ENCODE data around the gene RPL29. TPM values are rescaled to one million over a fixed set of nuclear protein-coding genes. Genes with fewer than 3 reads are reported as not detected.

RPL29 gene
- total RNA-seq, 4 donors from 2014 or later: 1,428 to 2,708 (median 2,246) TPM

DNA sequence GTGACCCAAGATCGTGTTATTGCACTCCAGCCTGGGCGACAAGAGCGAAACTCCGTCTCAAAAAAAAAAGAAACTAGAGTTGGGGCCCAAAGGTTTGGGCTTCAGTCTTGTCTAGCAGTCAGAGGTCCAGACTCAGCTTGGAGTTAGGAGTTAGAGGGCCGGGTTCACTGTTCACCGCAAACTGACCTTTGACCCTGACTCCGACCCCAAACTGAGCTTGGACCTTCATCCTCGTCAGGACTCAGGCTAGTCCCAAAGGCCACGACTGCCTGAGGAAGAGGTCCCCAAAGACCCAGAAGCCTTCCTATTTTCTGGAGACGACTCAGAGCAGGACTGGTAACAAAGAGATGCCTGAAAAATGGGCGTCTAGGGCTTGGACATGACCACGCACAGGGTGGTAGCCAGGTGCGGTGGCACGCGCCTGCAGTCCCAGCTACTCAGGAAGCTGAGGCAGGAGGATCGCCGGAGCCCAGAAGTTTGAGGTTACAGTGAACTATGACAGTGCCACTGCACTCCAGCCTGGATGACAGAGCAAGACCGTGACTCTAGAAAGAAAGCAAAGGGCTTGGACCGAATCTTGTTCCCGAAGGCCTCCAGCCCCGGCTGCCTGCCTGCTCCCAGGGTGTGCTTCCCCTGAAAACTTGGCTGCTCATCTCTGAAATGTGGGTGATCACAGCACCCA is 22.8 kb upstream of the RPL29 start:
- H3K9me3 ChIP-seq: no peaks in the 10 kb centered on the region
- no peaks in the 10 kb centered on the region for H3K27me3 ChIP-seq
- H3K4me1 ChIP-seq: peaks cover 10% of the 10 kb centered on the region
- TF ChIP-seq EP300 (IDR thresholded peaks at IDR 0.05): no peak
- TF ChIP-seq CTCF (IDR thresholded peaks at IDR 0.05): no peak
- no peak for TF ChIP-seq POLR2AphosphoS5 (IDR thresholded peaks at IDR 0.05)
- TF ChIP-seq POLR2A (IDR thresholded peaks at IDR 0.05): no peak
- 93% methylated on average over 21 of the region's 21 CpGs for WGBS
- peak overlapping the region; percentile 50 for H3K27ac ChIP-seq
- DNase-seq (ENCODE audit: low spot score in 2 of 2): no peak
- H3K36me3 ChIP-seq: no peaks in the 10 kb centered on the region
- no peak overlapping the region for H3K4me3 ChIP-seq

DNA sequence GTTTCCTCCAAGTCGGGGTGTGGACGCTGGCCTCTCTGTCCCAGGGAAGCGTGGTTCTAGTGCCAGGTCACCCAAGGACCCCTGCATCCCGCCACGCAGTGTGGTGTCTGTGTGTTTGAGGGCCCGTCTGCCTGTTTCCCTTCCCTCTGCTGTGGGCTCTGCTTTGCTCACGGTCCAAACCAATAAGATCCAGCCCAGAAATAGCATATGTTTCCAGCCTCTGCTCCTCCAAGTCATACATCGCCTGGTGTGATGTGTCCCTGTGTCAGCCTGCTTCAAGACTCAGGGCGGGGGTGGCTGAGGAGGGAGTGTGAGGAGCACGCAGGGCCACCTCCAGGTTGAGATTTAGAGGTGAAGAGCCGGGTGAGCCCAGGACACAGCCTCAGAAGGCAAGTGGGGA is 21.9 kb upstream of the RPL29 start:
- no peaks in the 10 kb centered on the region for H3K36me3 ChIP-seq
- no peak overlapping the region for H3K27ac ChIP-seq
- no peak overlapping the region for H3K4me3 ChIP-seq
- 57% methylated on average over 5 of the region's 11 CpGs for WGBS
- no peak for DNase-seq (ENCODE audit: low spot score in 2 of 2)
- no peaks in the 10 kb centered on the region for H3K9me3 ChIP-seq
- H3K27me3 ChIP-seq: no peaks in the 10 kb centered on the region
- TF ChIP-seq POLR2AphosphoS5 (IDR thresholded peaks at IDR 0.05) (no peak), CTCF (IDR thresholded peaks at IDR 0.05) (no peak), EP300 (IDR thresholded peaks at IDR 0.05) (no peak), POLR2A (IDR thresholded peaks at IDR 0.05) (no peak)
- peaks cover 3% of the 10 kb centered on the region for H3K4me1 ChIP-seq

- Histone ChIP-seq H3K27me3 (no peaks in the 10 kb centered on the region), H3K4me3 (no peak overlapping the region), H3K36me3 (no peaks in the 10 kb centered on the region), H3K9me3 (no peaks in the 10 kb centered on the region), H3K27ac (no peak overlapping the region), H3K4me1 (no peaks in the 10 kb centered on the region)
- WGBS: 84% methylated on average over 8 of the region's 13 CpGs
- TF ChIP-seq POLR2AphosphoS5 (IDR thresholded peaks at IDR 0.05) (no peak), CTCF (IDR thresholded peaks at IDR 0.05) (no peak), EP300 (IDR thresholded peaks at IDR 0.05) (no peak), POLR2A (IDR thresholded peaks at IDR 0.05) (no peak)
- no peak for DNase-seq (ENCODE audit: low spot score in 2 of 2)
Observed at GRCh38 chr3:52015438-52016228, 19.9 kb upstream of the RPL29 start.

DNA sequence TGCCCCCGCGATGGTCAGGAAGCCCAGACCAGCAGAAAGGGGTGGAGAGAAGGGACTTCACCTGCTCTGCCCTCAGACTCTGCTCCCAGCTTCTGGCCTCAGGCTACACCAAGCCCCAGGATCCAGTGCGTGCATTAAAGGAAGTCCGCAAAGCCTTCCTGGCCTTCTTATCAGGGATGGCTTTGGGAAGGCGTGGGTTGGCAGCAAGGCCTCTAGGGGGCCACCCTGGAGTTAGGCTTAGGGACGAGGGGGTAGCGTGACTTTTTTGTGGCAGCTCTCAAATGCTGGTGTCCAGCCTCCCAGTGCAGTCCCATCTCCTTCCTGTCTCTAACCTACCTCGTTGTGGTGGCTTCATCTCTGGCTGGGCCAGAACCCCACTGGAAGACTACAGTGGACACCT is 18.9 kb upstream of the RPL29 start:
- TF ChIP-seq EP300 (IDR thresholded peaks at IDR 0.05): no peak
- TF ChIP-seq POLR2A (IDR thresholded peaks at IDR 0.05): no peak
- no peak for TF ChIP-seq CTCF (IDR thresholded peaks at IDR 0.05)
- TF ChIP-seq POLR2AphosphoS5 (IDR thresholded peaks at IDR 0.05): no peak
- 85% methylated on average over 6 of the region's 8 CpGs for whole genome bisulfite sequencing

More for the DNA sequence above, 18.9 kb upstream of the RPL29 start:
- Histone ChIP-seq H3K36me3 (no peaks in the 10 kb centered on the region), H3K9me3 (no peaks in the 10 kb centered on the region), H3K4me1 (no peaks in the 10 kb centered on the region), H3K27ac (no peak overlapping the region), H3K4me3 (no peak overlapping the region), H3K27me3 (no peaks in the 10 kb centered on the region)
- DNase-seq (ENCODE audit: low spot score in 2 of 2): no peak

All from suprapubic skin (tissue), 4 donors.